Common myeloid progenitor, CD34-positive (primary cell): Measurements from ENCODE around the gene ZYX.
"Not testable (repeated sequence)": the region's sequence is repeated elsewhere in the genome, so short reads cannot be mapped to it uniquely, and the experiment has no call there.

Source experiments
- CTCF ChIA-PET: fragments of 350-600 bp; sonication (Branson Sonifier 250); formaldehyde crosslinking; loops from one replicate; lab custom pipeline; 2021; ENCODE audit warnings: antibody characterized with exemption; lab: Charles Lee
- POLR2A ChIA-PET: fragments of 350-600 bp; sonication (Branson Sonifier 250); formaldehyde crosslinking; loops from one replicate; lab custom pipeline; 2021; ENCODE audit warnings: antibody characterized with exemption; lab: Charles Lee
- DNase-seq, 3 donors: peaks; one replicate each; pipeline versions ENCODE4 v3.0.0 to v3.0.0-alpha.2; 2013
- H3K27ac ChIP-seq, 2 experiments: 1 replicate in 1 of 2; 2 replicates in 1 of 2; pipeline ENCODE4 v1.7.0; 2013; ENCODE audit warnings: inconsistent platforms in 2 of 2, low read length in 2 of 2, mild to moderate bottlenecking in 2 of 2, low read depth in 1 of 2, moderate library complexity in 1 of 2; ENCODE audit not compliant: severe bottlenecking in 2 of 2, insufficient read depth in 1 of 2, poor library complexity in 1 of 2
- H3K27me3 ChIP-seq, 5 experiments: replicated peaks in 2 of 5; 1 replicate in 3 of 5; 2 replicates in 2 of 5; pipeline versions ENCODE4 v1.6.1 to v1.7.0; 2013; ENCODE audit warnings: low read length in 4 of 5, mild to moderate bottlenecking in 2 of 5, moderate library complexity in 2 of 5, inconsistent platforms in 1 of 5; ENCODE audit not compliant: insufficient read depth in 5 of 5, control insufficient read depth in 4 of 5
- H3K36me3 ChIP-seq, 4 experiments: 1 replicate in 2 of 4; 2 replicates in 2 of 4; pipeline versions ENCODE4 v1.6.1 to v1.7.0; 2013; ENCODE audit warnings: low read length in 3 of 4, control low read depth in 1 of 4, mild to moderate bottlenecking in 1 of 4; ENCODE audit not compliant: control insufficient read depth in 4 of 4, insufficient read depth in 4 of 4
- H3K4me1 ChIP-seq, 4 experiments: 1 replicate in 3 of 4; 2 replicates in 1 of 4; pipeline versions ENCODE4 v1.6.1 to v1.7.1; 2013; ENCODE audit warnings: low read length in 3 of 4, mild to moderate bottlenecking in 3 of 4, control low read depth in 1 of 4, inconsistent platforms in 1 of 4, moderate library complexity in 1 of 4; ENCODE audit not compliant: control insufficient read depth in 4 of 4, insufficient read depth in 4 of 4; ENCODE audit errors: control extremely low read depth in 1 of 4
- H3K4me3 ChIP-seq, 7 experiments: 1 replicate in 4 of 7; 2 replicates in 3 of 7; pipeline versions ENCODE4 v1.5.1 to v1.7.0; 2013; ENCODE audit warnings: mild to moderate bottlenecking in 7 of 7, low read length in 6 of 7, moderate library complexity in 6 of 7, inconsistent platforms in 2 of 7, low read depth in 2 of 7, control low read depth in 1 of 7; ENCODE audit not compliant: insufficient read depth in 4 of 7, control insufficient read depth in 1 of 7; ENCODE audit errors: extremely low read depth in 1 of 7
- H3K9me3 ChIP-seq, 5 experiments: 1 replicate in 4 of 5; 2 replicates in 1 of 5; pipeline versions ENCODE4 v1.6.1 to v1.7.1; 2013; ENCODE audit warnings: low read length in 4 of 5, mild to moderate bottlenecking in 2 of 5, inconsistent platforms in 1 of 5, low read depth in 1 of 5, moderate library complexity in 1 of 5; ENCODE audit not compliant: control insufficient read depth in 4 of 5, insufficient read depth in 2 of 5; ENCODE audit errors: control extremely low read depth in 1 of 5
- WGBS: methylation state at CpG from one replicate; pipeline ENCODE4 v1.1.5; 2013; ENCODE audit not compliant: insufficient coverage; 5-methylcytosine and 5-hydroxymethylcytosine counted together

The ZYX gene

GRCh38 chr7:143408686-143409561 lies 27.8 kb downstream of the ZYX start, which contains the start of gene EPHA1:
TSS of gene EPHA1 (minus strand) at chr7:143408856. CDS start at chr7:143408805, 51 bp downstream.
- Histone ChIP-seq H3K27ac (no peak within 1 kb of the TSS), H3K4me3 (peak within 1 kb of the TSS in 6 of 7 experiments; percentile 48 to 75 (median 67)), H3K36me3 (no peaks in the 10 kb centered on the region), H3K9me3 (no peaks in the 10 kb centered on the region), H3K27me3 (no peaks in the 10 kb centered on the region), H3K4me1 (peaks cover 27 to 77% (median 56%) of the 10 kb centered on the region in 4 experiments)
- POLR2A ChIA-PET, result interaction anchor here (0.5 kb wide), 1 partner anchor 40 kb away, joined by 4 read pairs; no protein-coding TSS in a partner anchor
- CTCF ChIA-PET, result interaction anchor here (0.8 to 6.4 kb wide), 11 partner anchors 7 to 168 kb away, joined by 3 to 40 read pairs (median 5); no protein-coding TSS in a partner anchor
- peak in 2 of 3 donors; percentile 80 to 88 for DNase-seq
- WGBS, result 9% methylated on average over 23 of the region's 39 CpGs

- Histone ChIP-seq H3K9me3 (no peaks in the 10 kb centered on the region), H3K36me3 (no peaks in the 10 kb centered on the region), H3K4me1 (peaks cover 27 to 69% (median 56%) of the 10 kb centered on the region in 4 experiments), H3K4me3 (peak overlapping the region in 2 of 7 experiments; percentile 17 to 23), H3K27me3 (no peaks in the 10 kb centered on the region), H3K27ac (no peak overlapping the region)
- ChIA-PET CTCF (interaction anchor here (0.9 to 6.4 kb wide), 6 partner anchors 11 to 170 kb away, joined by 3 to 40 read pairs (median 4); no protein-coding TSS in a partner anchor), POLR2A (interaction anchor here (1.0 kb wide), 1 partner anchor 26 kb away, joined by 3 read pairs; no protein-coding TSS in a partner anchor)
- 44% methylated on average over 3 of the region's 6 CpGs for WGBS
- DNase-seq, result no peak
Observed at GRCh38 chr7:143410521-143411004, 29.4 kb downstream of the ZYX start.

- WGBS, result 27% methylated on average over 4 of the region's 5 CpGs
- peaks cover 23 to 56% (median 49%) of the 10 kb centered on the region in 4 experiments for H3K4me1 ChIP-seq
- POLR2A ChIA-PET, result no interaction called here
- H3K27ac ChIP-seq, result no peak overlapping the region
- no peaks in the 10 kb centered on the region for H3K9me3 ChIP-seq
- H3K4me3 ChIP-seq, result no peak overlapping the region
- H3K27me3 ChIP-seq, result no peaks in the 10 kb centered on the region
- no peaks in the 10 kb centered on the region for H3K36me3 ChIP-seq
- no peak for DNase-seq
- CTCF ChIA-PET, result interaction anchor here (1.2 kb wide), 1 partner anchor 28 kb away, joined by 3 read pairs; no protein-coding TSS in a partner anchor
Observed at GRCh38 chr7:143411976-143412708, 31.0 kb downstream of the ZYX start.

GRCh38 chr7:143413123-143413522 lies 32.0 kb downstream of the ZYX start:
- Histone ChIP-seq H3K4me3 (no peak overlapping the region), H3K27me3 (no peaks in the 10 kb centered on the region), H3K4me1 (peaks cover 23 to 46% (median 40%) of the 10 kb centered on the region in 4 experiments), H3K27ac (no peak overlapping the region), H3K9me3 (no peaks in the 10 kb centered on the region), H3K36me3 (peaks cover 0 to 2% (median 0%) of the 10 kb centered on the region in 4 experiments)
- 76% methylated on average over 7 of the region's 8 CpGs for WGBS
- ChIA-PET POLR2A (no interaction called here), CTCF (no interaction called here)
- no peak for DNase-seq

DNA sequence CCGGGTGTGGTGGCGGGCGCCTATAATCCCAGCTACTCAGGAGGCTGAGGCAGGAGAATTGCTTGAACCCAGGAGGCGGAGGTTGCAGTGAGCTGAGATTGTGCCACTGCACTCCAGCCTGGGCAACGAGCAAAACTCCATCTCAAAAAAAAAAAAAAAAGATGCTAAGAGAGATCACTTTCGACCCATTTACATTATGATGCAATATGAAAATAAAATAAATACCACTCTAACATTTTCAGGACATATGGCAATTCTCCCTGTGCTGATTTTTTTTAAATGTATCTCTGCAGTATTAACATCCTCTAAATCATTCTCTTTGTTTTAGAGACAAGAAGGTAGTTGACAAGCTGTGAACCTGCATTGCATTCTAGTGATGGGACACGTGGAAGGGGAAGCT lies 34.1 kb downstream of the ZYX start:
- WGBS, result 100% methylated on average over 2 of the region's 7 CpGs

DNA sequence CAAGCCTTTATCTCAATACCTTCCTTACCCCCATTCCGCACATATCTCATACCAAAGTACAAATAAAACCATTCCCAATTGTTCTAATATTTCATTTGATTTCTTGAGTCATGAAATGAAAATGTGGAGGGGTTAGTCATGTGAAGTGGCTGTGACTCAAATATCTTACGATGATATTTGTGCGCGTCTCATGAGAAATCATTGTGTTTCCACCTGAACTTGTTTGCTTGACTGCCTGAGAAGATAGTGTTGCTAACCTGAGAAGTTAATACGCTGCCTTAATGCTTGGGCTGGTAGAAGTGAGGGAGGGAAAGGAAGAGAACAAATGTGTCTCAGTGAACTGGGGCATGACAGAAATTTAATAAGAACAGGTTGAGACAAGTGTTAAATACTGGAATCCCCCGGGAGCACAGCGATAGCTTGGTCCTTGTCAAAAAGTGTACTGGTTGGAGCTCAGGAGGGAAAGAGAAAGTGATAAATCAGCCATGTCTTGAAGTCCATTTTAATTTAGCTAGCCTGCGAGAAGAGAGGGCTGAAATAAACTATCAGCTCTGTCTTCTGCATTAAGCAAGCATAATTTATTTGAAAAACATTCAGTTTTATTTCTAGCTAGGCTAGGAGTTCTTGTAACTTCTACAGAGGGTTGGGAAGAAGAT lies 34.7 kb downstream of the ZYX start:
- no peak overlapping the region for H3K27ac ChIP-seq
- peaks cover 11 to 23% (median 18%) of the 10 kb centered on the region in 4 experiments for H3K4me1 ChIP-seq
- no peak overlapping the region for H3K4me3 ChIP-seq
- WGBS, result 92% methylated on average over 6 of the region's 8 CpGs
- ChIA-PET POLR2A (interaction anchor here (1.3 kb wide), 1 partner anchor 36 kb away, joined by 4 read pairs; no protein-coding TSS in a partner anchor), CTCF (interaction anchor here (0.7 to 5.8 kb wide), 15 partner anchors 8 to 784 kb away, joined by 3 to 39 read pairs (median 4); partner anchors contain the start of gene EPHA1)
- H3K9me3 ChIP-seq, result peaks cover 0 to 4% (median 0%) of the 10 kb centered on the region in 5 experiments
- H3K36me3 ChIP-seq, result peaks cover 0 to 2% (median 0%) of the 10 kb centered on the region in 4 experiments
- no peaks in the 10 kb centered on the region for H3K27me3 ChIP-seq
- no peak for DNase-seq

More for the DNA sequence above, 34.1 kb downstream of the ZYX start:
- H3K36me3 ChIP-seq, H3K9me3 ChIP-seq, H3K27me3 ChIP-seq, H3K4me3 ChIP-seq, DNase-seq, H3K27ac ChIP-seq: not testable (repeated sequence)
- ChIA-PET CTCF (interaction anchor here (0.6 to 5.8 kb wide), 14 partner anchors 8 to 783 kb away, joined by 3 to 39 read pairs (median 6); partner anchors contain the start of gene EPHA1), POLR2A (interaction anchor here (0.6 kb wide), 1 partner anchor 112 kb away, joined by 3 read pairs; no protein-coding TSS in a partner anchor)
- peaks cover 17 to 29% (median 24%) of the 10 kb centered on the region in 4 experiments for H3K4me1 ChIP-seq
